Muscle of leg (tissue), 9 donors: ENCODE results near the gene MDK. TPM values are rescaled to one million over a fixed set of nuclear protein-coding genes. Genes with fewer than 3 reads are reported as not detected.

Source experiments
- polyA plus RNA-seq, 8 donors: library from polyadenylated mRNA; unstranded; fragments of 120-200 nt; gene quantifications; one replicate each; pipeline versions ENCODE4 v1.2.1 to v1.2.3, GENCODE V29; 2013; ENCODE audit warnings: inconsistent platforms in 1 of 8, low replicate concordance in 1 of 8; ENCODE audit not compliant: insufficient read length in 8 of 8, insufficient read depth in 1 of 8
- total RNA-seq: library from RNA; stranded (reverse); fragments of 120-200 nt; gene quantifications from one replicate; pipeline ENCODE4 v1.2.4, GENCODE V29; 2013

The MDK gene
- total and polyA plus RNA-seq, 9 donors: 132 to 317 (median 237) TPM

Other genes with a start within 250 kb of the MDK start
- 14.2 TPM for gene CREB3L1, start 104.0 kb upstream of the MDK start, total RNA-seq
- 10 to 100 TPM; 33.1 to 70.7 (median 47.2) TPM for gene CREB3L1, start 104.0 kb upstream of the MDK start, polyA plus RNA-seq
- 42.5 TPM for gene DGKZ, start 34.2 kb upstream of the MDK start, total RNA-seq
- 10 to 100 TPM; 53.9 to 86.8 (median 73.2) TPM for gene DGKZ, start 34.2 kb upstream of the MDK start, polyA plus RNA-seq
- not detected for gene CHRM4, start 10.1 kb downstream of the MDK start, total RNA-seq
- under 1 TPM in 4 of 8 donors, not detected in 4; 0.12 to 0.22 (median 0.13) TPM for gene CHRM4, start 10.1 kb downstream of the MDK start, polyA plus RNA-seq
- gene AMBRA1, start 212.4 kb downstream of the MDK start, total RNA-seq: 15.8 TPM
- 10 to 100 TPM in 7 of 8 donors, 1 to 10 TPM in 1; 9.6 to 15.4 (median 13.4) TPM for gene AMBRA1, start 212.4 kb downstream of the MDK start, polyA plus RNA-seq
- 2.3 TPM for gene HARBI1, start 235.6 kb downstream of the MDK start, total RNA-seq
- gene HARBI1, start 235.6 kb downstream of the MDK start, polyA plus RNA-seq: 1 to 10 TPM; 2.3 to 3.5 (median 2.8) TPM
- gene ATG13, start 235.9 kb downstream of the MDK start, total RNA-seq: 20.3 TPM
- gene ATG13, start 235.9 kb downstream of the MDK start, polyA plus RNA-seq: 10 to 100 TPM; 28.1 to 38.6 (median 34.8) TPM